ENCODE data around the gene GALR1.

DNA sequence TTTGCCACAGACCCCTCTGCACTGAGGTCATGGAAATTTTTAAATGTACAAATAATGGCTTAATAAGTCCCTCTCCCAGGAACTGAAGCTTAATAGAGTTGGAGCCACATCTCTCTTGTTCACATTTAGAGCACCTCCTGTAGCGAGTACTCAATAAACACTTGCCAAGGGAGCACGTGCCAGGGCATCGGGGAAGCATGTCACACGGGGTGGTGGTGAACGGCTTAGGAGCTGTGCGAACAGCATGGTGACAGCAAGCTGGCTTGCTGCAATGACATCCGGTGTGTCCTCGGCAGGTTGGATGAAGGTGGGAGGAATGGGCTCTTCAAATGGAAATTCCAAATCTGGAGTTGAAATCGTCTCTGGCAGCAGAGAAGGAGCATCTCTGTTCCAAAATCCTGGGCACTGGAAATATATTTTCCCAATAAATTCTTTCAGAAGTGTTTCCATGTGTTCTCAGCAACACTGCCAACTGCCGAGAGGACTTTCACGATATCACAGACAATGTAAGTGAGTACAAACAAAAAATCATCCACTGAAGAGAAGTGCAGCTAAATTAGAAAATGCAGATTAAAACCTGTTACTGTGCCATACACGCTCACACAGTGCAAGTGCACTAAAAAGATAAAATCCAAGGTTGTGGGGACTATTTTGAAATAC lies 74.1 kb downstream of the GALR1 start:
- TF ChIP-seq, protein P1, sequence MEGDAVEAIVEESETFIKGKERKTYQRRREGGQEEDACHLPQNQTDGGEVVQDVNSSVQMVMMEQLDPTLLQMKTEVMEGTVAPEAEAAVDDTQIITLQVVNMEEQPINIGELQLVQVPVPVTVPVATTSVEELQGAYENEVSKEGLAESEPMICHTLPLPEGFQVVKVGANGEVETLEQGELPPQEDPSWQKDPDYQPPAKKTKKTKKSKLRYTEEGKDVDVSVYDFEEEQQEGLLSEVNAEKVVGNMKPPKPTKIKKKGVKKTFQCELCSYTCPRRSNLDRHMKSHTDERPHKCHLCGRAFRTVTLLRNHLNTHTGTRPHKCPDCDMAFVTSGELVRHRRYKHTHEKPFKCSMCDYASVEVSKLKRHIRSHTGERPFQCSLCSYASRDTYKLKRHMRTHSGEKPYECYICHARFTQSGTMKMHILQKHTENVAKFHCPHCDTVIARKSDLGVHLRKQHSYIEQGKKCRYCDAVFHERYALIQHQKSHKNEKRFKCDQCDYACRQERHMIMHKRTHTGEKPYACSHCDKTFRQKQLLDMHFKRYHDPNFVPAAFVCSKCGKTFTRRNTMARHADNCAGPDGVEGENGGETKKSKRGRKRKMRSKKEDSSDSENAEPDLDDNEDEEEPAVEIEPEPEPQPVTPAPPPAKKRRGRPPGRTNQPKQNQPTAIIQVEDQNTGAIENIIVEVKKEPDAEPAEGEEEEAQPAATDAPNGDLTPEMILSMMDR (IDR thresholded peaks at IDR 0.05; ENCODE audit: insufficient read depth, low read length): no peak
- no peak for TF ChIP-seq POLR2AphosphoS5 (IDR thresholded peaks at IDR 0.05; ENCODE audit: low read depth)
- TF ChIP-seq GABPA (IDR thresholded peaks at IDR 0.05; ENCODE audit: low read depth): no peak
- TF ChIP-seq SPI1 (IDR thresholded peaks at IDR 0.05; ENCODE audit: borderline replicate concordance, low read depth): no peak
- TF ChIP-seq, protein P2, sequence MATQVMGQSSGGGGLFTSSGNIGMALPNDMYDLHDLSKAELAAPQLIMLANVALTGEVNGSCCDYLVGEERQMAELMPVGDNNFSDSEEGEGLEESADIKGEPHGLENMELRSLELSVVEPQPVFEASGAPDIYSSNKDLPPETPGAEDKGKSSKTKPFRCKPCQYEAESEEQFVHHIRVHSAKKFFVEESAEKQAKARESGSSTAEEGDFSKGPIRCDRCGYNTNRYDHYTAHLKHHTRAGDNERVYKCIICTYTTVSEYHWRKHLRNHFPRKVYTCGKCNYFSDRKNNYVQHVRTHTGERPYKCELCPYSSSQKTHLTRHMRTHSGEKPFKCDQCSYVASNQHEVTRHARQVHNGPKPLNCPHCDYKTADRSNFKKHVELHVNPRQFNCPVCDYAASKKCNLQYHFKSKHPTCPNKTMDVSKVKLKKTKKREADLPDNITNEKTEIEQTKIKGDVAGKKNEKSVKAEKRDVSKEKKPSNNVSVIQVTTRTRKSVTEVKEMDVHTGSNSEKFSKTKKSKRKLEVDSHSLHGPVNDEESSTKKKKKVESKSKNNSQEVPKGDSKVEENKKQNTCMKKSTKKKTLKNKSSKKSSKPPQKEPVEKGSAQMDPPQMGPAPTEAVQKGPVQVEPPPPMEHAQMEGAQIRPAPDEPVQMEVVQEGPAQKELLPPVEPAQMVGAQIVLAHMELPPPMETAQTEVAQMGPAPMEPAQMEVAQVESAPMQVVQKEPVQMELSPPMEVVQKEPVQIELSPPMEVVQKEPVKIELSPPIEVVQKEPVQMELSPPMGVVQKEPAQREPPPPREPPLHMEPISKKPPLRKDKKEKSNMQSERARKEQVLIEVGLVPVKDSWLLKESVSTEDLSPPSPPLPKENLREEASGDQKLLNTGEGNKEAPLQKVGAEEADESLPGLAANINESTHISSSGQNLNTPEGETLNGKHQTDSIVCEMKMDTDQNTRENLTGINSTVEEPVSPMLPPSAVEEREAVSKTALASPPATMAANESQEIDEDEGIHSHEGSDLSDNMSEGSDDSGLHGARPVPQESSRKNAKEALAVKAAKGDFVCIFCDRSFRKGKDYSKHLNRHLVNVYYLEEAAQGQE (IDR thresholded peaks at IDR 0.05; ENCODE audit: insufficient replicate concordance, low read depth): no peak
